ENCODE measurements around the gene RAB28.

RAB28 gene

DNA sequence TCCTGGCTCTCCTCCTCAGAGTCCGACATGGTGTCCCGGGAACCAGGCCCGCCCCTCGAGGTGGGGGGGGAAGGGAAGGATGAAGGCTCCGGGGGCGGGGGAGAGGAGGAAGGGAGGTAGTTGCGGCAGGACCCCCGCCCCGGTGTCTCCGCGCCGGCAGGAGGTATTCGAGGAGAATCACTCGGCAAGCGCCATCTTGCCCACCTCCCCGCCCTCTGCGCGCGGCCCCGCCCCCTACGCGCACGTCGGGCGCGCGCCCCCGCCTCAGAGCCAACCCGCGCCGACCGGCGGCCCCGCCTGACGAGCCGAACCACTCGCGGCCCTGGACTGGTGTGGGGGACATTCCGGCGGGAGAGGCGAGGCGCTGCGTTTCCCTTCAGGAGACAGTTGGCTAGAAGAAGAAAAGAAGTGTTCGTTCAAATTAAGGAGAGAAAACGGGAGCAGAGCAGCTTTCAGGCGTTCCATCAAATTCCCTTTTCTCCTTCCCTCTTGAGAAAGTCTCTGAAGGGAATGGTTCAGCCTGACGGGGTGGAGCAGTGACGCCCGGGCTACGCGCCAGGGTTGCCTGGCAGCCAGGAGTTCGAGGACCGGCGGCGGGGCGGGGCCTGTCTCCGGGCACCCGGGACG, at the start of gene RAB28:
TSS of gene RAB28 (minus strand) at position 219 of the 627 bp plus-strand sequence.
- peak; percentile 81 for DNase-seq (ENCODE audit: low read depth)

DNA sequence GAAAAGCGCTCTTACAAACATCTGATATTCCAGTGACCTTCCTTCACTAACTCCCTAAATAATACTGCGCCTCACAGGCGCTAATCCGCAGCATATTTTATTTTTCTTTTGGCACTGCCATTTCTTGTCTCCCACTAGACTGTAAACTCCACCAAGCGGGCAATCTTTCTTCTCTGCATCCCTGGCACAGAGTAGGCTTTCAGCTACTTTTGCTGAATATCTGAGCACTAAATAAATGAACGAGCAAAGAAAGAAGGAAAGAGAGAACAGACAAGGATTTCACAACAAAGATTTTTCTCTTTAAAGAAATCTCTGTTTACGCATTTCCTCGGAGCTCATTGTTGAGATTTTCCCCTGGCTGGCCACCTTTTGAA, 47.5 kb upstream of the RAB28 start:
- no peak for DNase-seq (ENCODE audit: low read depth)

DNA sequence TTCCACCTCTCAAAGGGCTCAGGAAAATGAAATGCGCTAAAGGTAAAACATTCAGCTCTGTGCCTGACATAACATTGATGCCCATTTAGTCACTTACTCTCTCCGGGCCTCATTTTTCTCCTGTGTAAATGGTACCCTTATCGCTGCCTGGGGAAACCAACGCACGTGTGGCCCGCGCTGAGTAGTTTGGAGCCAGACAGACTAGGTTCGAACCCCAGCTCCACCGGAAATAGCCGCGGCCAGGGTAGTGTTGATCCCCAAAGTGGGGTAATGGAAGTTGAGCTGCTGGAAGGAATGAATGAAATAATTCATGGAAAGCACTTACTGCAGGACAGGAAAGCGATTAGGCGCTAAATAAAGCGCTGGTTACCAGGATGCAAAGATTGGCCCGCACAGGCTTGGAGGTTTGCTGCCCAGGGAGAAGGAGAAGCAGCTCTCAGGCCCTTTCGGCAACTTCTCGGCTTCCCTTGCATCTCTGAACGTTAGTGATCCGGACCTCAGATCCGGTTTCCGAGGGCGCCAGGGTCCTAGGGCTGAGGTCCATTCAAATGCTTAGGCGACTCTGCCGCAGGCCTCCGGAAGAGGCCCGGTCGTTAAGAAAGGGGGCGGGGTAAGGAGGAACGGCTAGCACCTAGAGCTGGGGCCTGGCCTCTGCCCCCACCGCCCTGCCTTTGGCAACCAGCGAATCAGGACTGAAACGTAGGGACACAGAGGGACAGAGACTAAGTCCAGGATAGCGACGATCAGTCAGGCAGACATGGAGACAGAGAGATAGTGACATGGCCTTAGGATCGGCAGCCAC, 46.9 kb upstream of the RAB28 start:
- no peak for DNase-seq (ENCODE audit: low read depth)

DNA sequence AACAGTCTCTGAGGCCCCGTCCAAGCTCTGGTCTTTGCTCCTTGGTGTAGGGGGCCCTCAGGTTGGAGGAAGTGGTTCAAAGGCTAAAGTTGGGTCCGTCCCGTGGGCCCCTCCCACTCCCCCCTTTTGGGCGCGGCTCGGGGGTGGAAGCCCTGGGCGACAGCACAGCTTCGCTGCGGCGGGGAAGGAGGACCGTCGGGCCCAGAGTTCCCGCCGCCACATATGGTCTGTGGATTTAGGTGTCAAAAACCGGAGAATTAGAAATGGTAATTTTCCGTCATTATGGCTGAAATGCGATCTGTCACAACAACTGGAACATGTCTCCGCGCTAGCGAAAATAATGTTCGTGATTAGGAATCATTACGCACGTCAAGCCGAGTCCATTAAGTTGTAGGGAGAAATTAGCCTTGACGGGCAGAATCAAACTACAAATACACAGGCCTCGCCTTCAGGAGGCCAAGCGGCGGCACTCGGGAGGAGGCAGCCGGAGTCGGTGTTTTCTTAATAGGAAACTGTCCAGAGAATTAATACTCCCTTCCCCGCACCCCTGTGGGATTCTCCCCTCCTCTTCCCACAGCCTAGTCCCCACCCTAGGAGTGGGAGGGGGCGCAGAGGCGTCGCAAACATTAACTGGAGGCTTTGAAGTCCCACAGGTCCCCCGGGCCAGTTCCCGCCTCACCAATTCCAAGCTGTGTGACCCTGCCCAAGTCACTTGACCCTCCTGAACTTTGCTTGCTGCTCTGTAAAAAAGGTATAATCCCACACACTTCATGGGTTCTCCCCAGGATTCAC, 45.2 kb upstream of the RAB28 start:
- no peak for DNase-seq (ENCODE audit: low read depth)

DNA sequence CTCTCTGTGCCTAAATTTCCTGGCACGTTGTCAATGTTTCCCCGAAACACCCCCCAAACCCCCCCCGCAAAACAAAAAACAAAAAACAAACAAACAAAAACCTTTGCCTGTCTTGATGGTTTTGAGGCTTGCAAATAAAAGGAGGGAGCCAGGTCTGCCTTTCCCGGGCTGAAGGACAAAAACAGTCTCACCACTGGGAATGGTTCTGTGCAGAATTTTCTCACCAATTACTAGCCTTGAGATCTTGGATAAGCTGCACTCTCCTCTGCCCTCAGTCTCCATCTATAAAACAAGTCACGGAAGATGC, 44.6 kb upstream of the RAB28 start:
- no peak for DNase-seq (ENCODE audit: low read depth)

DNA sequence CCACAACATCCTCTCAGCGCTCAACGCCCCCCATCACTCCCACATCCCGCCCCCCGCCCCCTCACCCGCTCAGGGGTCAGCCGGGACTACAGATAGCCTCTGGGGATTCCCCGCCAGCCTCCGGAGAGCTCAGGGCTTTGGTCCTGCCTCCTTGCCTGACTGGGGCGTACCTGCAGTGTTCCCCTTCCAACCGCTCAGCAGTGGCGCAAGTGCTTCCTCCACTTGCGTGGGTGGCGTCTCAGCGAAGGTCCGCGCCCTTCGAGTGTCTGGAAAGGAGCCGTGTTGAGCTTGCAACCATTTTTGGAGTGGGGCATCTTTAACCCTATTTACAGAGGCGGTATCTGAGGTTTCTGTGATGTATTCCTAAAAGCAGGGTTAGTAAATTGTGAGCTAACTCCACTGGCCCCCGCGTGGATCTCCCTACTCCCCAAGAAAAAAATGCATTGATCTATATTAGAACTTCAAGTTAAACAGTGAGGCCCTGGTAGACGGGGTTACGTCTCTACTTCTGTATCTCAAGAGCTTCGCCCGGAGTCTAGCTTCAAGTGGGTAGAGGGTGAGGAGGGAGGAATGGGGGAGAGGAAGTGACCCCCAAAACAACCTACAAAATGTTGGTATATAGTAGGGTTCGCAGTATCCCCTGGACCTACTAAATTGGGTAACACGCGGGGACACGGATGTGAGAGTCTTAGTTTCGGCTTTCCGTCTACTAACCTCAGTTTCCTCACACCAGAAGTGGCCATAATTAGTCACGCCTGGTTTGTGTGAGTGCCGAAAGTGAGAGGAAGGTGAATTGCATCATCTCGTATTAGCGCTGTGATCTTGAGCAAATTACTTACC, 44.1 kb upstream of the RAB28 start:
- no peak for DNase-seq (ENCODE audit: low read depth)

DNA sequence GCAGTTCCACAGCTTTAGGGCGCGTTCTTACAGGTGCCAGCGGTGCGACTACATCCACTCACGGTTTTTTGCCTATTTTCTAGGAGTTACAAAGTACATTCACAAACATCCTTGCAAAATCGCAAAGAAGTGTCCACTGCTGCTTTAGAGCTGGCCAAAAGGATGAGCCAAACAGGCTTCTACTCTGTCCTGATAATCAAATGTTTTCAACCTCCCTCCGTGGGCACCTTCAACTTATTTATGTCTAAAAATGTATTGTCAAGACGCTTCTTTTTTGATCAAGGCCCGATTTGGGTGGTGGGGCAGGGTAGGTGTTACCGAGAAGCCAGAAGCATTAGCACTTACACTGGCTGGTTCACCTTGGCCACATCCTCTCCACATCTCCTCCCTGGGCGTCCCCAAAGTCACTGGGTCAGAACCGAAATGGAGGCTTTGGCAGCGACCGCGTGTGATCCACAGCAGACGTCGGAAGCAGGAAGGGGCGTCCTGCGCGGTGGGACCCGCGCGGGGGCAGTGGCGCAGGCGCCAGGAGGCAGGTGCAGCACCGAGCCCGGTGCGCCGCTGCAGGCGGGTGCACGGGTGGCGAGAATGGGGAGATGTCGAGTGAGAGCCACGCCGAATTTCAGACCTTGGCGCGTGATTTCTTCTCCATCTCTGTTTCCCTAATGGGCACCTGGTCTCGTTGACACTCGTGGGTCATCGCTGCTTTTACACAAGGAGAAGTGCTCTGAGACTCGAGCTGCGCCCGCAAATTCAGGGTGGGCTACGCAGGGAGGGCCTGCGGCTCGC, 43.2 kb upstream of the RAB28 start:
- no peak for DNase-seq (ENCODE audit: low read depth)

DNA sequence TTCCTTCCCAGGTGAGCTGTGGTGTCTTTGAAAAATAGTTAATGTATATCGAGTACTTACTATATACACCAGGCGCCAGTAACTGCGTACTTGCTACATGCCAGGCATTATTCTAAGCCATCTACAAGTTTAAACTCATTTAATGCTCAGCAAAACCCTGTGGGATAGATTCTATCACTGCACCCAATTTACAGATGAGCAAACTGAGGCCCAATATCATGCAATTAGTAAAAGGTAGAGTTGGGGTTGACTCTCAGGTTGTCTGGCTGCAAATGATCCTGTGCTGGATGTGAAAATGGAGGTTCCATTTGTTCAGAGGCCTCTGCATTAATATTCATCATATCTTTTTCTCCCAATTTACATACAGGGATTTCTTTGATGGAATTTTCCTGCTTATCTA, 42.5 kb upstream of the RAB28 start:
- no peak for DNase-seq (ENCODE audit: low read depth)

DNA sequence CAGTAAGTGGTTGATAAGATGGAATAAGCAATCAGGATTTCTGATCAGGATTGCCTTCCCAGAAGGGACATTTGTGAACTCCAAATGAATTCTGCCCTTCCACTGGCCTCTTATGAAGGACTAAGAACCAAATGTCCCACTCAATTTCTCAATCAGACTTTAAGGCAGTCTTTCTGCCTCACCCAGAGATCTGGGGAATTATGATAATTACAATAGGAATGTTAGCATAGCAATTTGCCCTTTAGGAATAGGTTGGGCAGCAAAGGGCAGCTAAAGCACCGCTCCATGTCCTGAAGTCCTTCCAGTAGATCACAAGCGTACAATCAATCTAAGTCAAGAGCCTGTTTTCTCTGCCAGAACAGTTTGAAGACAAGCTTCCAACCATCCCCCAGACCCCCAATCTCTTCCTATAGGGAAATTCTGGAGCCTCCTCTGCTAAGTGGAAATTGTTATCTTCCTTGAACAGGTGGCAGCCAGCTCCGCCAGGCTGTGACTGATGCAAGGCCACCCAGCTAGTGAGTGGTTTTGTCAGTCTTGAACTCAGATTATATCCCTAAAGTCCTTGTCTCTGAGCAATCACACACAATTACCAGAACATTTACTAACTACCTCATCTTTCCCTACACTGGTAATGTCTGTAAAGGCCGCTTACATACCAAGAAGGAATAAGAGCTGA, 41.6 kb upstream of the RAB28 start:
- no peak for DNase-seq (ENCODE audit: low read depth)

DNA sequence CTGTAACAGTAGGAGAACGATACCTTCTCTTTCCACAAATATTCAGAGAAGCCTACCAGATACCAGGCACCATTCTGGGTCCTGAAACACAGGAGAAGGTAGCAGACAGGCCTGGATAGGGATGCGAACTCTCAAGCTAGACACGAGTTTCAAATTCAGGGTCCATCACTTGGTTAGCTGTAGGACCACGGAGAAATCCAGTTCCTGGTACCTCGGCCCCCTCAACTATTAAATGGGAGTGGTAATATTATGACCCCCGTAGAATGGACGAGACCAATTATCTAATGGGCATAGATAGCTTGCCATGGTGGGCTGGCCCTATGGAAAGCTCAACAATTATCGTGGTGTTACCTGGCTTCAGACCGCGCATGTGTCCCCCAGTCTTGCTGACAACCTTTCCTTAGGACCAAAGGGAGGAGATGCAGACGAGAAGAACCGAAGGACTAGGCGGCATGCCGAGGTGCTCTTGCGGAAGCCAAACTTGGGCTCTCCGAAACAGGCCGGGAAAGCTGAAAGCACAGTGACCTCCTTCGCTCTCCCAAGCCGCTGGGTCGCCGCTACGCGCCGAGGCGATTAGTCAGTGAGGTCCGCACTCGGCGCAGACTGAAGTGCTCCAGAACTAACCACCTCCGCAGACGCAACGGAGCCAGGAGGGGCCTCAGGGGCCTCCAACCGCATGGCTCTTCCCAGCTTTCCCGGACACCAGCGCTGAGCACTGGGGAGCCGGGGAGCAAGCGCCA, 40.5 kb upstream of the RAB28 start:
- DNase-seq (ENCODE audit: low read depth) = no peak

DNA sequence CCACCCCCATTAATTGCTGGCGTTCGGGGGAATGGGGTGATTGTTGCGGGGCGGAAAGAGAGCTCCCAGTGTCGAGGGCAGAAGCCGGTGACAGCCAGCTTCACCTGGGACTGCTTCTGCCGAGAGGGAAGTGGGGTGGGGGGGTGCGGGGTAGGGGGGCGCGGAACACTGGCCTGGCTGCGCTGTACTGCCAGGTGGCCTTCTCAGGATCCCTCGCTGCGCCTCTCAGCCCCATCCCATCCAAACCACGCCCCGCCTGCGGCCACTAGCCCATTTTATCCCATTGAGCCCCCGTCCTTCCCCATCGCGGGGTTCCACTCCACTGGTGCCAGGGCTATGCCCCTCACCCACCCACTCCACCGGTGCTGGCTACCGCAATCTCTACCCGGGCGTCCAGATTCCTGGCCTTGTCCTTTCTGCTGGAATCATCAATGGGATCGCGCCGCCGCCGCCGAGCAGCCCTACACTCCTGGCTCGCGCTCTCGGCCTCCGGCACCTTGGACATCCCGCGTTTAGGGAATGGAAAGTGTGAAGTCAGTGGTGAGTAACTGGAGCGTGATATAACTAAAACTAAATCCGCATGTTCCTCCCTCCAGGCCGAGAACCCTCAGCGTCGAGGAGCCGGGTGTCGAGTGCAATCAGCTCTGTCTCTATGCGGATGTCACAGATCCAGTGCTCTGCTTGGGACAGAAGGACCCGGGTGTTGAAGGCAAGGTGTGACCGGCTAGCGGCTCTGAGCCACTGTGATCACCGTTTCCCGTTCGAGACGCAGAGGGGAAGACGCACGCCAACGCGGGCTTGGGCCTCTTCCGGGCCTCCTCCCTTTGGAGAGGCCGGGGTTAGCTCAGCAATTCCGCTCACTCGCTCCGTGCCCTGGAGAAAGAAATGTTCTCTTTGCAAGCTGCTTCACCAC, 39.7 kb upstream of the RAB28 start:
- no peak for DNase-seq (ENCODE audit: low read depth)

DNA sequence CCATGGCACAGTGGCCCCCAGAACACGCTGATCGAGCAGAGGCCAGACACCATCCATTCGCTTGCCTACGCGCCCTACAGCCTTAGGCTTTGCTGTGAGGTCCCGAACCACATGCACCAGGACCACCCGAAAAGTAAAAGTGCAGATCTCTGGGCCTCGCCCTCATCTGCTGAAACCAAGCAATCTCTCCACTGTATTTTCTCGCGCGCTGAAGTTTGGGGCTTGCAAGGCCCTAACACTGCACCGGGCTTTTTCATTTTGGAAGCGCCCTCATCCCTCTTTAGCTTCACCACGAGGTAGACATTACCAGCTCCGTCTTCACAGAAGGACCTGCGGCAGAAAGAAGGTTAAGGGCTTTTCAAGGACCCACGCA, 39.0 kb upstream of the RAB28 start:
- DNase-seq (ENCODE audit: low read depth) = no peak

DNA sequence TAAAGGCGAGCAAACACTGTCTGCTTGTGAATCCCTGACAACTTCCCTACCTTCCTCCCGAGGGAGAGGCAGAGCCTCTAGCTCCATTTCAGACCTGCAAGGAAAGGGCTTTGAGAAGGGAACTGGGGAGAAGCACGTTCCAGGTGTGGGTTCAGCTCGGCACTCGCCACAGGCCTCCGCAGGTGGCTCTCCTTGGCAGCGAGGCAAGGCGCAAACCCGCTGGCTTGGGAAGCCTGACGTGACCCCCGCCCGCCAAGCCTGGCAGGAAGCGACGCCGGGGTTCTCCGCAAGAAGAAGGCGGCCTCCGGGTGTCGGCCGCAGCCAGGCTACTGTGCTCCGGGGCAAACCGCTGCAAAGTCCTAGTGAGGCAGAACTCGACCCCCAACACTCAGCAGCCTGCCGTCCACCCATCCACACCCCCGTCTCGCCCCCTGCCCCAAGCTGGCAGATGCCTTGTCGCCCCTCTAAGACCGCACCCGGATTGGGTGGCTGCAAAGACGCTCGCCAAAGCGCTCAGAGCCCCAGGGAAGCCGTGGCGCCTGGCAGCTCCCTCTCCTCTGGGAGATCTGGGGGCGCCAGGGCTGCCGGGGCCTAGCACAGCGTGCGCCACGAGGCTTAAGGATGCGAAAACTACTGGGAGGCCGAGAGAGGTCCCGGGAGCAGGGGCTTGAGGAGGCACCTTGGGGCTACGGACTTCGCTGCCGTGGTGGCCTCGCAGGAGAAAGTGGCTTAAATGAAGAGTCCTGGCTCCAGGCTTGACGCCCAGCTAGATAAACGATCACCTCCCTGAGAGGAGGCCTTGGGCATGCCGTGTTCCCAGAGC, 38.4 kb upstream of the RAB28 start:
- no peak for DNase-seq (ENCODE audit: low read depth)

DNA sequence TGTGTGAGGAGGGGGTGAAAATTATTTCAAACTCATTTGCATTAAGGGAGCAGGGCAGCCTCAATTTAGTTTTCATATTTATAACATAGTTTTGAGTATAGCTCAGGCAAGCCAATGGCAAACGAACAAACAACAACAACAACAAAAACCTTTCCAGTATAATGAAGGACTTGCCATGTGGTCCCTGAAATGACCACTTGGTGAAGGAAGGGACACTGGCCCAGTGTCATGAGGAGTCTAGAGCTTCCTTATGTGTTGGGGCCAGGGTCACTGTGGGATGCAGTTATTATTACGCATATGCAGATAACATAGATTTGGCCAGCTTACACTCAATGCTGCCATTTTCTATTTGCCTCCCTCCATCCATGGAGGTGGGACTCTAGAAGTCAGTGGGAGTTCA, 36.9 kb upstream of the RAB28 start:
- no peak for DNase-seq (ENCODE audit: low read depth)

DNA sequence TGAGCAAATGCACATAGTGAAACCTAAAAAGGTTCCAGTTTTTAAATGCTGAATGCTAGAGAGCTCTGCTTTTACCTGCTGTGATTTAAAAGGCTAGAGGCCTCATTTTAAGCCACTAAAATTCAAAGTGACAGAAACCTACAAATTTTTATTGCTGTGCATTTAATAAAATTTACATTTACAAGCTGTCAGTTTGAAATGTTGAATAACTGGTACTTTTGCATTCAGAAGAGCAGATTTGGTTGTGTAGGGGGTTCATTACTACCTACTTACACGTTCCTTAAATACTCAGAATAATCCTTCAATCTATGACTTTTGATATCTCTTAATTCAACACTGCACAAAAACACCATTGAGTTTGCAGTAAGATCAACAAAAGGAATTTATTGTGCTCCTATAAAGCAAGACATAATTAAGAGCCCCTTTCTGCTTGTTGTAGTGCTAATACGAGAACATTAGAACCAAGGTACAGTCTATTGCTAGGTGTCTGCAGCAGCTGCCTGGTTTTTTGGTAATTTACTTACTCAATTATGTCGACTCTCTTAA, 32.2 kb upstream of the RAB28 start:
- DNase-seq (ENCODE audit: low read depth) = no peak

DNA sequence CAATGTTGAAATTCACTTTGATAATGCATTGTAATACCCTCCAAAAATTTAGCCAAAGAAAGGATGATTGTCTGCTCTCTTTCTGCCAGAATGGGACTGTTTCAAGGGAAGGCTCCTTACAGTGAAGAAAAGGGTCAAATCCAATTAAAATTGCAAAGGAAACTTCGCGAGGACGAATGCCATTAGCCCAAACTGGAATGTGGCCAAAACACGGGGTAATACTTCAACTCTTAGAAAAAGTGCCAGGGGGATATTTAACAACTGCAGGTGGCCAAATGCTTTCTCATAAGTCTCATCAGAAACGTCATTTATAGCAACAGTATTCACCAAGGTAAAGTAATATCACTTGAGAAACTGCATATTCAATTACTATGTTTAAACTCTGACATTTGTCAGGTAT, 31.1 kb upstream of the RAB28 start:
- DNase-seq (ENCODE audit: low read depth) = no peak

DNA sequence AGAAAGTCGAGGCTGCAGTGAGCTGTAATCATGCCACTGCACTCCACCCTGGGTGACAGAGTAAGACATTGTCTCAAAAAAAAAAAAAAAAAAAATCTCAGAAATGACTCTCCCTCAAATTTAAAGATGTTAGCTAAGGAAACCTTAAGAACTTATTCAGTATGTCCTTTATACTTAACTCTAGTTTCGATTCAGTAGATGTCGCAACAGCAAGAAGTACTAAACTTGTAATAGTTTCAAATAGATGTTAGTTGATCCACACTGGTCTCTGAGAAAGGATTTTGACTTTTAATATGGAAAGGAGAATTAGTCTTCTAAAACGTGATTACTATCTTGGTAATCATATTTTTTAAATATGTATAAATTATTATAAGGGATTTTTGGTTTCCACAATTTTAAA, 30.6 kb upstream of the RAB28 start:
- DNase-seq (ENCODE audit: low read depth) = no peak

DNA sequence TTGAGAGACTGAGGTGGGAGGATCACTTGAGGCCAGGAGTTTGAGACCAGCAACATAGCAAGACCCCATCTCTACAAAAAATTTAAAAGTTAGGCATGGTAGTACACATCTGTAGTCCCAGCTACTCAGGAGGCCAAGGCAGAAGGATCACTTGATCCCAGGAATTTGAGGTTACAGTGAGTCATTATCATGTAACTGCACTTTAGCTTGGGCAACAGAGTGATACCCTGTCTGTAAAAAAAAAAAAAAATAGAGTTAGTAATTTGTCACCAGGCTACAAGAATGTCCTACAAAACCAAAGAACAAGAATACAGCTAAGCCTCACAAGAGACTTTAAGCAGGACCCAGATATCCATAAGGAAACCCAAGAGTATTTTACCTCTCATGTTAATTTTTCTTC, 27.0 kb upstream of the RAB28 start:
- DNase-seq (ENCODE audit: low read depth) = no peak

Data from stimulated activated CD8-positive, alpha-beta memory T cell treated with anti-CD3 and anti-CD28 coated beads, Interleukin-7, amount 100 ng/mL, for 24 hours (primary cell).